Trophoblast cell (in vitro differentiated cells and primary cell): Measurements from ENCODE around the gene ANP32B.

Source experiments
- DNase-seq, 2 donors: peaks; one replicate each; pipeline ENCODE4 v3.0.0-alpha.2; 2016
- H2AFZ ChIP-seq: 2 replicates; pipeline ENCODE4 v1.6.1; 2013; ENCODE audit warnings: low read length, moderate library complexity, mild to moderate bottlenecking; ENCODE audit not compliant: insufficient read depth, poor library complexity
- H2AK5ac ChIP-seq: 2 replicates; pipeline ENCODE4 v1.6.1; 2013; ENCODE audit warnings: mild to moderate bottlenecking, low read length
- H2BK120ac ChIP-seq: 2 replicates; pipeline ENCODE4 v1.6.1; 2013; ENCODE audit warnings: low read length, mild to moderate bottlenecking, moderate library complexity; ENCODE audit not compliant: insufficient read depth, poor library complexity
- H2BK12ac ChIP-seq: 2 replicates; pipeline ENCODE4 v1.6.1; 2013; ENCODE audit warnings: mild to moderate bottlenecking, low read length, moderate library complexity
- H2BK5ac ChIP-seq: 2 replicates; pipeline ENCODE4 v1.6.1; 2013; ENCODE audit warnings: low read length, low read depth, moderate library complexity, mild to moderate bottlenecking; ENCODE audit not compliant: poor library complexity
- H3K14ac ChIP-seq: 2 replicates; pipeline ENCODE4 v1.6.1; 2013; ENCODE audit warnings: mild to moderate bottlenecking, low read length
- H3K18ac ChIP-seq: 2 replicates; pipeline ENCODE4 v1.6.1; 2013; ENCODE audit warnings: mild to moderate bottlenecking, low read length
- H3K23ac ChIP-seq: 2 replicates; pipeline ENCODE4 v1.6.1; 2013; ENCODE audit warnings: low read length
- H3K27ac ChIP-seq: 2 replicates; pipeline ENCODE4 v1.5.1; 2013; ENCODE audit warnings: low read depth, mild to moderate bottlenecking, inconsistent platforms, low read length, moderate library complexity
- H3K27me3 ChIP-seq: 2 replicates; pipeline ENCODE4 v1.6.1; 2013; ENCODE audit warnings: inconsistent platforms, mild to moderate bottlenecking, low read length, moderate library complexity; ENCODE audit not compliant: insufficient read depth
- H3K36me3 ChIP-seq, 2 experiments: 1 replicate in 1 of 2; 2 replicates in 1 of 2; pipeline ENCODE4 v1.6.1; 2013; ENCODE audit warnings: low read length in 2 of 2, mild to moderate bottlenecking in 2 of 2, moderate library complexity in 1 of 2; ENCODE audit not compliant: insufficient read depth in 2 of 2, control insufficient read depth in 1 of 2
- H3K4ac ChIP-seq: 2 replicates; pipeline ENCODE4 v1.6.1; 2013; ENCODE audit warnings: low read depth, mild to moderate bottlenecking, low read length, moderate library complexity
- H3K4me1 ChIP-seq, 2 experiments: 1 replicate in 1 of 2; 2 replicates in 1 of 2; pipeline ENCODE4 v1.6.1; 2013; ENCODE audit warnings: low read length in 2 of 2, mild to moderate bottlenecking in 2 of 2, moderate library complexity in 1 of 2; ENCODE audit not compliant: insufficient read depth in 2 of 2, control insufficient read depth in 1 of 2
- H3K4me2 ChIP-seq: 2 replicates; pipeline ENCODE4 v1.6.1; 2013; ENCODE audit warnings: inconsistent platforms, mild to moderate bottlenecking, low read length, moderate library complexity
- H3K4me3 ChIP-seq: 2 replicates; pipeline ENCODE4 v1.5.1; 2013; ENCODE audit warnings: mild to moderate bottlenecking, low read depth, low read length, inconsistent platforms
- H3K79me1 ChIP-seq: one replicate; pipeline ENCODE4 v1.6.1; 2013; ENCODE audit warnings: low read length
- H3K79me2 ChIP-seq: 2 replicates; pipeline ENCODE4 v1.6.1; 2013; ENCODE audit warnings: low read length, mild to moderate bottlenecking; ENCODE audit not compliant: control insufficient read depth, insufficient read depth, poor library complexity
- H3K9ac ChIP-seq: 2 replicates; pipeline ENCODE4 v1.6.1; 2013; ENCODE audit warnings: mild to moderate bottlenecking, low read length
- H3K9me3 ChIP-seq: 2 replicates; pipeline ENCODE4 v1.6.1; 2013; ENCODE audit warnings: low read depth, mild to moderate bottlenecking, control low read depth, inconsistent platforms, low read length; ENCODE audit not compliant: insufficient read depth
- H4K12ac ChIP-seq: 2 replicates; pipeline ENCODE4 v1.6.1; 2013; ENCODE audit warnings: low read depth, mild to moderate bottlenecking, low read length, moderate library complexity
- H4K8ac ChIP-seq: 2 replicates; pipeline ENCODE4 v1.6.1; 2013; ENCODE audit warnings: low read depth, mild to moderate bottlenecking, low read length, moderate library complexity
- H4K91ac ChIP-seq: one replicate; pipeline ENCODE4 v1.6.1; 2013; ENCODE audit warnings: low read depth, mild to moderate bottlenecking, low read length, moderate library complexity
- WGBS: extraction: QIAGEN DNeasy Blood & Tissue Kit; methylation state at CpG from one replicate; pipeline ENCODE4 v1.1.7; 2013; ENCODE audit warnings: missing lambda C conversion rate; ENCODE audit not compliant: insufficient read length, insufficient coverage; ENCODE audit errors: extremely low coverage; 5-methylcytosine and 5-hydroxymethylcytosine counted together

The ANP32B gene

DNA sequence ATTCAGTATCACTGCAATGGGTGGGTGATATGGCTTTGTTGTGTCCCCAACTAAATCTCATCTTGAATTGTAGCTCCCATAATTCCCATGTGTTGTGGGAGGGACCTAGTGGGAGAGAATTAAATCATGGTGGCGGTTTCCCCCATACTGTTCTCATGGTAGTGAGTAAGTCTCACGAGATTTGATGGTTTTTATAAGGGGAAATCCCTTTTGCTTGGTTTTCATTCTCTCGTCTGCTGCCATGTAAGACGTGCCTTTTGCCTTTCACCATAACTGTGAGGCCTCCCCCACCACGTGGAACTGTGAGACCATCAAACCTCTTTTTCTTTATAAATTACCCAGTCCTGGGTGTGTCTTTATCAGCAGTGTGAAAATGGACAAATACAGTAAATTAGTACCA, 63.9 kb downstream of the ANP32B start:
- Histone ChIP-seq H2BK5ac (no peak overlapping the region), H2AK5ac (no peak overlapping the region), H3K18ac (no peak overlapping the region), H3K27me3 (no peaks in the 10 kb centered on the region), H3K23ac (no peak overlapping the region), H3K9ac (no peak overlapping the region), H4K8ac (no peak overlapping the region), H3K9me3 (no peaks in the 10 kb centered on the region), H4K12ac (no peak overlapping the region), H3K36me3 (peaks cover 0 to 2% of the 10 kb centered on the region in 2 experiments), H2AFZ (no peak overlapping the region), H3K4ac (no peak overlapping the region), H3K79me1 (no peaks in the 10 kb centered on the region), H3K14ac (no peak overlapping the region), H3K79me2 (no peaks in the 10 kb centered on the region), H3K4me3 (no peak overlapping the region), H3K4me1 (no peaks in the 10 kb centered on the region), H4K91ac (no peak overlapping the region), H3K27ac (no peak overlapping the region), H2BK120ac (no peak overlapping the region), H3K4me2 (no peak overlapping the region), H2BK12ac (no peak overlapping the region)
- no peak for DNase-seq
- no CpG with 5 or more reads among the region's 5 CpGs for WGBS

DNA sequence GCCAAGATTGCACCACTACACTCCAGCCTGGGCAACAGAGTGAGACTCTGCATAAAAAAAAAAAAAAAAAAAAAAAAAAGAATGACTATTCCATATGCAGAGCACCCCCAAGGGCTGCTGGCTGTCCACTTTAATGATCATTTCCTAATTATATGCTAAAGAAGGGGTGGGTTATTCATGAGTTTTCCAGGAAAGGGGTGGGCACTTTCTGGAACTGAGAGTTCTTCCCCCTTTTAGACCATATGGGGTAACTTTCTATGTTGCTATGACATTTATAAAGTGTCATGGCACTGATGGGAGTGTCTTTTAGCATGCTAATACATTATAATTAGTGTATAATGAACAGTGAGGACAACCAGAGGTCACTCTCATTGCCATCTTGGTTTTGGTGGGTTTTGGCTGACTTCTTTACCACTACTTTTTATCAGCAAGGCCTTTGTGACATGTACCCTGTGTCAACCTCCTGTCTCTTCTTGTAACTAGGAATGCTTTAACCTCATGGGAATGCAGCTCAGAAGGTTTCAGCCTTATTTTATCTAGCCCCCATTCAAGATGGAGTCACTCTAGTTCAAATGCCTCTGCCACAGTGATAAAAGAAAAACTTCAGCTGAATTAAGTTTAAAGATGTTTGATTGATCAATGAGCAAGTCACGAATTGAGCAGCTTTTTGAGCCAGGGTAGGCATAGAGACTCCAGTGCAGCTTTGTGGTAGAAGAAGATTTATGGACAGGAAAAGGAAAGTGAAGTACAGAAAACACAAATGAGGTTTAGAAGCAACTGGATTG, 66.3 kb downstream of the ANP32B start:
- Histone ChIP-seq H2BK120ac (no peak overlapping the region), H3K27ac (no peak overlapping the region), H2BK12ac (no peak overlapping the region), H3K79me2 (no peaks in the 10 kb centered on the region), H3K27me3 (no peaks in the 10 kb centered on the region), H4K8ac (no peak overlapping the region), H3K4me1 (no peaks in the 10 kb centered on the region), H4K12ac (no peak overlapping the region), H3K23ac (no peak overlapping the region), H4K91ac (no peak overlapping the region), H3K18ac (no peak overlapping the region), H3K14ac (no peak overlapping the region), H3K4me3 (no peak overlapping the region), H2AK5ac (no peak overlapping the region), H2BK5ac (no peak overlapping the region), H2AFZ (no peak overlapping the region), H3K79me1 (no peaks in the 10 kb centered on the region), H3K4ac (no peak overlapping the region), H3K36me3 (no peaks in the 10 kb centered on the region), H3K9me3 (no peaks in the 10 kb centered on the region), H3K4me2 (no peak overlapping the region), H3K9ac (no peak overlapping the region)
- no CpG with 5 or more reads among the region's 1 CpG for WGBS
- no peak for DNase-seq

DNA sequence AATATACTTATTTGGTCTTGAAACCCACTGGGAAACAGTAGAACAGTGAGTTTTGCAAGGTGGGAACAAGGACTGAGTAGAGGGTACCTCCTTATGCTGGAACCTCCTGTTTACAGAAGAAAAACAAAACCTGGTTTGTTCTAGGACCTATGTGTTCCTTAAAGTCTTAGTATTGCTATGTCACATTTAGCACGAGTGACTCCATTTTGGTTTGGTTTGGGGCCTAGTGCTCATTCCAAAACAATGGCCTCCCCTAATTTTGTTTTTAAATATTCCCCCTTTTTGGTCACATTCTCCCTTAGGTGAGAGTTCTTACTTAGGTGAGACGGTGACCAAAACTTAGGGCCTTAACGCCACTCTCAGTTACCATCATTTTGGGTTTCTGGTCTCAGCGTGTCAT, 67.2 kb downstream of the ANP32B start:
- H3K4me1 ChIP-seq = no peaks in the 10 kb centered on the region
- no peak overlapping the region for H3K27ac ChIP-seq
- H3K79me2 ChIP-seq = no peaks in the 10 kb centered on the region
- H2AK5ac ChIP-seq = no peak overlapping the region
- no peaks in the 10 kb centered on the region for H3K79me1 ChIP-seq
- H2AFZ ChIP-seq = no peak overlapping the region
- no peak overlapping the region for H3K4me2 ChIP-seq
- H3K36me3 ChIP-seq = no peaks in the 10 kb centered on the region
- no peak overlapping the region for H2BK12ac ChIP-seq
- no CpG with 5 or more reads among the region's 4 CpGs for WGBS
- H3K18ac ChIP-seq = no peak overlapping the region
- no peak overlapping the region for H4K8ac ChIP-seq
- H3K4ac ChIP-seq = no peak overlapping the region
- H2BK5ac ChIP-seq = no peak overlapping the region
- H3K27me3 ChIP-seq = no peaks in the 10 kb centered on the region
- DNase-seq = no peak
- H4K12ac ChIP-seq = no peak overlapping the region
- no peak overlapping the region for H2BK120ac ChIP-seq
- no peak overlapping the region for H3K23ac ChIP-seq
- no peaks in the 10 kb centered on the region for H3K9me3 ChIP-seq
- H4K91ac ChIP-seq = no peak overlapping the region
- H3K9ac ChIP-seq = no peak overlapping the region
- no peak overlapping the region for H3K4me3 ChIP-seq
- no peak overlapping the region for H3K14ac ChIP-seq

GRCh38 chr9:98054376-98054951, 71.3 kb downstream of the ANP32B start:
- no peak overlapping the region for H3K27ac ChIP-seq
- peaks cover 4% of the 10 kb centered on the region for H3K79me1 ChIP-seq
- H3K9me3 ChIP-seq = no peaks in the 10 kb centered on the region

More at GRCh38 chr9:98054376-98054951, 71.3 kb downstream of the ANP32B start:
- Histone ChIP-seq H3K79me2 (peaks cover 4% of the 10 kb centered on the region), H3K27me3 (no peaks in the 10 kb centered on the region), H4K91ac (no peak overlapping the region), H3K23ac (no peak overlapping the region), H3K18ac (no peak overlapping the region), H4K12ac (no peak overlapping the region), H2BK120ac (no peak overlapping the region), H2AK5ac (no peak overlapping the region), H2AFZ (no peak overlapping the region), H4K8ac (no peak overlapping the region), H3K4me1 (peaks cover 3 to 6% of the 10 kb centered on the region in 2 experiments), H3K14ac (no peak overlapping the region), H2BK12ac (no peak overlapping the region), H3K4me2 (no peak overlapping the region), H3K4me3 (no peak overlapping the region), H3K9ac (no peak overlapping the region), H3K36me3 (peaks cover 0 to 2% of the 10 kb centered on the region in 2 experiments), H3K4ac (no peak overlapping the region), H2BK5ac (no peak overlapping the region)
- DNase-seq = no peak
- no CpG with 5 or more reads among the region's 7 CpGs for whole genome bisulfite sequencing
